ENCODE data around the gene CDK9. TPM values are rescaled to one million over a fixed set of nuclear protein-coding genes. Genes with fewer than 3 reads are reported as not detected.

CDK9 gene
- total RNA-seq, 1 donor from 2014 or later = 45.1 TPM

- DNase-seq = no peak
Measured at GRCh38 chr9:127803507-127804352, 17.9 kb downstream of the CDK9 start.

- no peak for DNase-seq
Measured at GRCh38 chr9:127805620-127806019, 19.8 kb downstream of the CDK9 start.

- no peak for DNase-seq
Measured at GRCh38 chr9:127806871-127807270, 21.0 kb downstream of the CDK9 start.

- no peak for DNase-seq
Measured at GRCh38 chr9:127808347-127809001, 22.6 kb downstream of the CDK9 start.

GRCh38 chr9:127809002-127809539 lies 23.2 kb downstream of the CDK9 start:
- no peak for DNase-seq

- DNase-seq = no peak
Measured at GRCh38 chr9:127809540-127810377, 23.9 kb downstream of the CDK9 start.

GRCh38 chr9:127810378-127811187 lies 24.7 kb downstream of the CDK9 start:
- no peak for DNase-seq

- DNase-seq = no peak
Measured at GRCh38 chr9:127812011-127812410, 26.2 kb downstream of the CDK9 start.

GRCh38 chr9:127812936-127813675 lies 27.3 kb downstream of the CDK9 start:
- DNase-seq = no peak

- DNase-seq = no peak
Measured at GRCh38 chr9:127813686-127814226, 27.9 kb downstream of the CDK9 start.

- DNase-seq = no peak
Measured at GRCh38 chr9:127814619-127815511, 29.0 kb downstream of the CDK9 start.

- no peak for DNase-seq
Measured at GRCh38 chr9:127815512-127816361, 29.9 kb downstream of the CDK9 start.

- DNase-seq = no peak
Measured at GRCh38 chr9:127816362-127816725, 30.5 kb downstream of the CDK9 start.

GRCh38 chr9:127816728-127817127 lies 30.9 kb downstream of the CDK9 start:
- DNase-seq = no peak

GRCh38 chr9:127817881-127818434 lies 32.1 kb downstream of the CDK9 start:
- DNase-seq = no peak

GRCh38 chr9:127818574-127818973 lies 32.7 kb downstream of the CDK9 start:
- no peak for DNase-seq

- no peak for DNase-seq
Measured at GRCh38 chr9:127822108-127822507, 36.3 kb downstream of the CDK9 start.

GRCh38 chr9:127825319-127826051 lies 39.7 kb downstream of the CDK9 start:
- no peak for DNase-seq

Data from occipital lobe (tissue), 2 donors.